GM19395 (cell line): ENCODE measurements around the gene PIEZO2.

ENCODE experiments used
- ATAC-seq: cut with Tn5 transposase; IDR thresholded peaks from one replicate; pipeline ENCODE4 v1.9.1; 2021; ENCODE audit warnings: mild to moderate bottlenecking, moderate library complexity; ENCODE audit not compliant: unreplicated experiment

Gene PIEZO2

DNA sequence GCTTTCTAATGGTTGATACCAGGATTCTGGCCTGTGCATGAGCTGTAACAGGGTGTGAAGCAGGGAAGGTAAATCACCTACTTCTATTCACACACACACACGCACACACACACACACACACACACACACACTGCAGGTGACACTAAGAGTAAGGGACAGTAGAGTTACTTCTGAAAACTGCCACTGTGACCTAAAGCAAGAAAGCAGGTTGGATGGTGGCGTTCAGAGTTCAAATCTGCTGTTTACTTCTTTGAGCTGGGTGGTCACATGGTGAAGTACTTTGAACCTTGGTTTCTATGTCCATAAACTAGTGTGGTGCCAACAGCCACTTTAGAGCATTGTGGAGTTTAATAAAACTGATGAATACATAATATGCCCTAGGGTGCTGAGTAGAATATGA, 248.0 kb downstream of the PIEZO2 start:
- no peak for ATAC-seq

GRCh38 chr18:10900435-10900834, 248.9 kb downstream of the PIEZO2 start:
- ATAC-seq = no peak

DNA sequence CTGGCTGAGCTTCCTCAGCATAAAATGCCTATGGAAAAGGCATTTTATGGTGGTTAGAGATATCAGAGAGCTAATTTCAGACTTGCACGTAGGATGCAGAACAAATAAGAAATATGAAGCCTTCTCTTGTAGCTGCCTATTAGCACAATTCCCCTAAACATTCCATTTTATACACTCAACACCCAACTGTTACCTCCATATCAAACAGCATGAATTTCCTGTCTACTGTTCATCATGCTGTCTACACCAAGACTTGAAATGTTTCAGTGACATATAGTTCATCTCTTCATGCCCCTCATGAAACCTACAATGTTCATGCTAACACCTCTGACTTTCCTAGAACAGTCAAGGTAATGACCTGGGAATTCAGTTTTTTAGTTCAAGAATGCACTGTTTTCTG, 249.9 kb downstream of the PIEZO2 start:
- ATAC-seq = no peak

DNA sequence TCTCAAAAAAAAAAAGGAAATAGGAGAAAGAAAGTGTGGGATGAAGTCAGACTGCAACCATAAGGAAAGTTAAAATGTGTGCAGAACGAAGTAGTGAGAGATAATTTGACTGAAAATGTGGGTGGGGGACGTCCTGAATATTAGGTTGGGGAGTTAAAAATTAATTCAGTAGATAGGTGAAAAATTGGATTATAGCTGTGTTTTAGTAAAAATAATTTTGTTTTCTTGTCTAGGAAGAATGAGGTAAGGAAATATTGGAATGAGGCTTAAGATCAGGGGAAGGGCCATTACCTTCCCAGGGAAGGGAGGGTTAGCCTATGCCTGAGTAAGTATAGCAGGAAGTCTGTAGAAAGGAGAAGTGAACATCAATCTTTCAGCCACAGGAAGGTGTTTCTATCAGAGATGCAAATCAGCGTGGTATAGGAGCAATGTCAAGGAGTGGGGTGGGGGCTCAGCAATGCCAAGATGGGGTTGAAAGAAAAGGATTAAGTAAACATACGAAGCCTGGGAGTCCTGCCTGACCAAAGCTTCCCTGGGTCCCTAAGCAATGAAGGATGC, 250.9 kb downstream of the PIEZO2 start:
- peak; percentile 63 for ATAC-seq

- no peak for ATAC-seq
Measured at GRCh38 chr18:10896851-10897250, 252.5 kb downstream of the PIEZO2 start.

DNA sequence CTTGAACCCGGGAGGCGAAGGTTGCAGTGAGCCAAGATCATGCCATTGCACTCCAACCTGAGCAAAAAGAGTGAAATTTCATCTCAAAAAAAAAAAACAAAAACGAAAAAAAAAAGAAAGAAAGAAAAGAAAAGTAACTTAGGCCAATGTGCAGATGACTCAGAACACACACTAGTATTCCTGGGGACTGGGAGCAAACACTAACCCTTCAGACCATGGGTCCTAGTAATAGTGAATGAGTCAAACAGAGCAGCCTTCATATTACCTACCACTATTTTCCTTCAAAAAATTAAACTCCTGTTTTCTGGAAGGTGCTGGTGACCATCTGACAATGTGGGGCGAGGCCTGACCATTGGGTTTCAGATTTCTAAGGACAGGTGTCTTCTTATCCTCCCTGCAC, 253.4 kb downstream of the PIEZO2 start:
- ATAC-seq = no peak

- no peak for ATAC-seq
Measured at GRCh38 chr18:10894501-10894900, 254.9 kb downstream of the PIEZO2 start.

- ATAC-seq = no peak
Measured at GRCh38 chr18:10893761-10894160, 255.6 kb downstream of the PIEZO2 start.

DNA sequence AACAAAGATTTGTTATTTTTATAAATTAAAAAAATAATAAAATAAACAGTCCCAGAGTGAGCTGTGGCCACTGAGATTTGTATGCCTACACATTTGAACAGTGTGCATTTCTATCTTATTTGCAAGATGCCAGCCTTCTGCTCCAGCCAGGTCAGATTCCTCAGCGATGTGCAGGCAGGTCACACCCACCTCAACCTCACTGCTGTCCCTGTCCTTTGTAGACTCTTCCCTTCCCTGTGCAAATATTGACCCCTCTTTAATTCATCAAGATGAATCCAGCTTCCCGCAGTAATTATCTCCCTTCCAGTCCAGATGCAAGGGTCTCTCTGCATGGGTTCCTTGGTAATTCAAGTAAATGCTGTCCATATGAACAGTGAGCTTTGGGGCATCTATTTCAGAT, 256.2 kb downstream of the PIEZO2 start:
- no peak for ATAC-seq

DNA sequence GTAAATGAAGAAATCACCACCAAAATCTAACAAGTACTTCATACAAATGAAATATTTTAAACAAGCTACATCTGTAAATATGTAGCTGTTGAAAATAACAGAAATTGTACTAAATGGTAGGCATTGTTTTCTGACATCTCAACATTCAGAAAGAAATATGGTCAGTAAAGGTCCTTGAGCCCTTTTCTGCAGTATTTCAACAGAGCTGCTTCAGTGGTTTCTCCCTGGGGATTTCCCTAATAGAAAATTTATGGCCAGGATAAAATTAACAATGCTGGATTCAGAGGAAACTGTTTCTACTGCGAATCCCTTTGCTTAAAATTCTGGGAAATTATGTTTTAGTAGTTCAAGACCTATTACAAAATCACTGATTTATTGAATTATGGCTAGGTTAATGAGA, 256.6 kb downstream of the PIEZO2 start:
- no peak for ATAC-seq

DNA sequence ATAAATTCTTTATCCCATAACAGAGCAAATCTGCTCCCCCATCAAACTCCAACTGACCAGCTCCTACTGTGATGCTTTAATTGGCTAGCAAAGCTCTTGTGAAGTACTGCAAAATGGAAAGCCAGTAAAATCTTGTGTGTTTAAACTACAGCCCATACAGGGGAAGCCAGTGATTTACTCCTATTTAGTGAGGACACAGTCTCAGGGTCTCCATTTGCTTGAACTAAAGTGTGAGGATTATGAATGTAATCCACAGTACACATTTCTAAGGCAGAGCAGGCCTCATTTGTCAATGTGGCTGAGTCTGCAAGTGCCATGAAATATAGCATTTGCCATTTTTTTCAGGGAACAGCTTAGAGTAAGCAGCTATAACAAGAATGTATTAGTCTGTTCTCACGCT, 259.3 kb downstream of the PIEZO2 start:
- no peak for ATAC-seq

- ATAC-seq = peak; percentile 92
Measured at GRCh38 chr18:10878703-10879102, 270.7 kb downstream of the PIEZO2 start.

- ATAC-seq = peak; percentile 55
Measured at GRCh38 chr18:10877987-10878386, 271.4 kb downstream of the PIEZO2 start.

- ATAC-seq = no peak
Measured at GRCh38 chr18:10875811-10876210, 273.6 kb downstream of the PIEZO2 start.

GRCh38 chr18:10872304-10872703, 277.1 kb downstream of the PIEZO2 start:
- ATAC-seq = no peak

- ATAC-seq = no peak
Measured at GRCh38 chr18:10864722-10865121, 284.6 kb downstream of the PIEZO2 start.

- no peak for ATAC-seq
Measured at GRCh38 chr18:10863026-10863425, 286.3 kb downstream of the PIEZO2 start.

- ATAC-seq = no peak
Measured at GRCh38 chr18:10860928-10861327, 288.4 kb downstream of the PIEZO2 start.

- no peak for ATAC-seq
Measured at GRCh38 chr18:10860382-10860781, 289.0 kb downstream of the PIEZO2 start.

GRCh38 chr18:10858477-10858876, 290.9 kb downstream of the PIEZO2 start:
- no peak for ATAC-seq

DNA sequence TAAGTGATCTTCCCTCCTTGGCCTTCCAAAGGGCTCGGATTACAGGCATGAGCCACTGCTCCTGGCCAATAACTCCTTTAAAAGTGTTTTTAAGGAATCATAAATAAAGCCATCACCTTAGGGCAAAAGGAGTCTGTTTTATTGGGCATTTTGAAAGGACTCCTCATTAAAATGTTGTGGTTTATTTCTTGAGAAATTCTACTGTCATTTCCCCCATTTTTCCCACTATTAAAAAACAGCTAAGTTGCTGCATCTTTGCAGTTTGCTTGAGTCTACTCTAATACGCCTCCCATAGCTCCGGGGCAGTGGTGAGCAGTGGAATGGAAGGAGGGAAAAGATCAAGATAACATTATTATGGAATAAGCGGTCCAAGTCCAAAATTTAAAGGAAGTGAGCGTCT, 293.2 kb downstream of the PIEZO2 start:
- ATAC-seq = no peak

GRCh38 chr18:10852385-10853303, 296.7 kb downstream of the PIEZO2 start:
- no peak for ATAC-seq
